ENCODE measurements around the gene PLCG2. TPM values are rescaled to one million over a fixed set of nuclear protein-coding genes. Genes with fewer than 3 reads are reported as not detected.

PLCG2 gene
- total RNA-seq, 1 experiment from 2014 or later: 3.5 TPM

- H3K4me2 ChIP-seq (ENCODE audit: low read length): no peak overlapping the region
- no peak overlapping the region for H3K27ac ChIP-seq (ENCODE audit: low read length)
- BruUV-seq (replicated peaks): no TSS peak
- H3K9me2 ChIP-seq (replicated peaks; ENCODE audit: low read length): no peaks in the 10 kb centered on the region
- no peak overlapping the region for H2AFZ ChIP-seq (ENCODE audit: low read length)
- no peak overlapping the region for H3K4me3 ChIP-seq (ENCODE audit: low read length)
- H3K9me3 ChIP-seq (ENCODE audit: low read length): no peaks in the 10 kb centered on the region
- no peaks in the 10 kb centered on the region for H4K20me1 ChIP-seq (ENCODE audit: low read length)
- H3K36me3 ChIP-seq (ENCODE audit: low read depth, low read length): no peaks in the 10 kb centered on the region
- H3K4me1 ChIP-seq (ENCODE audit: insufficient read depth, low read length): peaks cover 6% of the 10 kb centered on the region
- TF ChIP-seq EZH2 (IDR thresholded peaks at IDR 0.05; ENCODE audit: low read length, unreplicated experiment) (no peak), EZH2phosphoT487 (IDR thresholded peaks at IDR 0.05; ENCODE audit: borderline replicate concordance, low read length) (no peak), CTCF (conservative IDR thresholded peaks at IDR 0.05; ENCODE audit: low read depth, low read length) (no peak)
- ATAC-seq: no peak
- no peaks in the 10 kb centered on the region for H3K27me3 ChIP-seq (ENCODE audit: low read length)
- H3F3A ChIP-seq (ENCODE audit: low read length, unreplicated experiment): no peaks in the 10 kb centered on the region
- DNase-seq: no peak
- no peaks in the 10 kb centered on the region for H3K79me2 ChIP-seq (ENCODE audit: low read length)
- no peak overlapping the region for H3K9ac ChIP-seq (ENCODE audit: low read length)
- intact Hi-C loops (cut with micrococcal nuclease): no loop called here
- ChIA-PET POLR2A (ENCODE audit: unreplicated experiment) (no interaction called here), CTCF (interaction anchor here (0.5 to 2.8 kb wide), 3 partner anchors 53 to 220 kb away, joined by 3 to 28 read pairs (median 3); no protein-coding TSS in a partner anchor)
Measured at GRCh38 chr16:81938326-81939163, 159.5 kb downstream of the PLCG2 start.

- Histone ChIP-seq H2AFZ (ENCODE audit: low read length) (no peak overlapping the region), H3K9me2 (replicated peaks; ENCODE audit: low read length) (no peaks in the 10 kb centered on the region), H3K4me1 (ENCODE audit: insufficient read depth, low read length) (peaks cover 6% of the 10 kb centered on the region), H3K4me2 (ENCODE audit: low read length) (no peak overlapping the region), H3F3A (ENCODE audit: low read length, unreplicated experiment) (no peaks in the 10 kb centered on the region), H3K36me3 (ENCODE audit: low read depth, low read length) (no peaks in the 10 kb centered on the region), H3K9ac (ENCODE audit: low read length) (no peak overlapping the region), H3K79me2 (ENCODE audit: low read length) (no peaks in the 10 kb centered on the region), H4K20me1 (ENCODE audit: low read length) (no peaks in the 10 kb centered on the region), H3K4me3 (ENCODE audit: low read length) (no peak overlapping the region), H3K27ac (ENCODE audit: low read length) (no peak overlapping the region), H3K27me3 (ENCODE audit: low read length) (no peaks in the 10 kb centered on the region), H3K9me3 (ENCODE audit: low read length) (no peaks in the 10 kb centered on the region)
- TF ChIP-seq CTCF (conservative IDR thresholded peaks at IDR 0.05; ENCODE audit: low read depth, low read length): 0 out of 2 replicates have a peak, but pooled peaks have one; percentile 19
- no peak for TF ChIP-seq EZH2 (IDR thresholded peaks at IDR 0.05; ENCODE audit: low read length, unreplicated experiment)
- ATAC-seq (peak; percentile 51), DNase-seq (no peak)
- BruUV-seq (replicated peaks): no TSS peak
- CTCF ChIA-PET: interaction anchor here (0.6 to 2.8 kb wide), 2 partner anchors 58 to 219 kb away, joined by 3 to 28 read pairs; no protein-coding TSS in a partner anchor
- POLR2A ChIA-PET (ENCODE audit: unreplicated experiment): interaction anchor here (0.6 kb wide), 1 partner anchor 292 kb away, joined by 4 read pairs; no protein-coding TSS in a partner anchor
- intact Hi-C loops (cut with micrococcal nuclease): loop anchor here (1.0 to 2.0 kb wide), 2 partner anchors 58 to 123 kb away; no protein-coding TSS in a partner anchor
Measured at GRCh38 chr16:81939164-81940056, 160.3 kb downstream of the PLCG2 start.
